HG03095 (cell line): ENCODE measurements around the gene MN1.

Experiments used
- ATAC-seq: cut with Tn5 transposase; IDR thresholded peaks from one replicate; pipeline ENCODE4 v1.9.1; 2021; ENCODE audit warnings: moderate library complexity; ENCODE audit not compliant: unreplicated experiment

Gene MN1

DNA sequence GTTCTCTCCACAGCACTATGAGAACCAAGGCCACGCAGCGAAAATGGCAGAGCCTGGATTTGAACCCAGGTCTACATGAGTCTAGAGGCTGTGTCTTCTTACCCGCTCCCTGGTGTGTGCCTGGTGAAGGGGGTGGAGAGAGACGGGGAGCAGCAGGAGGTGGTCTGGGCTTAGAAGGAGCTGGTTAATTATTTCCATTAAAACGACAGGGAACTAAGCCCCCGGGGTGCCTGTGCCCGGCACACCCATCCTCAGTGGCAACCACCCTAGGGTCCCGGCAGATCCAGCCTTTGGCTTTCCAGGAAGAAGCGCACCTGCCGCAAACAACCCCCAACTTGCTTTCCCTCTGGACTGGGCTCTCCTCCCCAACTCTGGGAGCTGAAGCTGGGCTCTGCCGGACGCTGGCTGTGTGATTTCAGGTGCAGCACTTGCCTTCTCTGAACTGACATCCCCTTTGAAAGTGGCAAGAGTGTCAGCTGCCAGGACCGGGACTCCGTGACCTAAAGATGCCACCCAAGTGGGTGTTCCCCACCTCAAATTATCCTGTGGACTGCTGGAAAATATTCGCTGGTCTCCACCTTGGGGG lies 35.8 kb downstream of the MN1 start:
- ATAC-seq = no peak

DNA sequence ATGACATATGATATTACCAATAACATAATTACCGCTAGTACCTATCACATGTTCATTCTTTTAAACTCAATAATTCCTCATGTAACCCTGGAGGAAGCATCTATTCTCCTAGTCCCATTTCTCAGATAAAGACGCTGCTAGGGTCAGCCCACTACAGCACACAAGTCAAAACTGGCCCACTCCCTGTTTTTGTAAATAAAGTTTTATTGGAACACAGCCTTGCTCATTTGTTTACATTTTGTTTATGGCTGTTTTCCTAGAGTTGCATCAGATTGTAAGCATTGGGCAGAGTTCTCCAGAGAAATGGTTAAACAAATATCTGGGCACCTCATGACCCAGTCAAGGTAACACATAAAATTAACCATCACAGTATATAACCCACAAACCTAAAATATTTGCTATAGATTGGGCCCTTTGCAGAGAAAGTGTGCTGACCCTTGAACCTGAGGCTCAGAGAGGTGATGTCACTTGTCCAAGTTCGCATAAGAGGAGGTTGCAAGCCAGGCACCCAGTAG lies 36.8 kb downstream of the MN1 start:
- ATAC-seq = no peak

DNA sequence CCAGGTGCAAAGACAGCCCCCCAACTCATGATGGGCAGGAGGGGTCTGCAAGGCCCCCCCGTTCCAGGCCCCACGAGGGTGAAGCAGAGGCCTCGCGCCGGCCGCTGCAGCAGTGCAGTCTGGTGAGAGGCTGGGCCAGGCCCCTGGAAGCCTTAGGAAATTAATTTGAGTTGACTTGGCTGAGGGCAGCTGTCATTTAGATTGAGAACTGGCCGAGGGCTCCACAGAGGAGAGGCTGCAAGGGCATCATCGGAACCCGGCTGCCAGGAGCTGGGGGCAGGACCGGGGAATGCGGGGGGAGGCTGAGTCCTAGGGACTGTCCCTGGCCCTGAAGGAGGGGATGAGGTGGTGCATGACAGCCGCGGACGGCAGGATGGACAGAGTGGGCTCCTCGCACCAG lies 39.9 kb downstream of the MN1 start:
- ATAC-seq = no peak

DNA sequence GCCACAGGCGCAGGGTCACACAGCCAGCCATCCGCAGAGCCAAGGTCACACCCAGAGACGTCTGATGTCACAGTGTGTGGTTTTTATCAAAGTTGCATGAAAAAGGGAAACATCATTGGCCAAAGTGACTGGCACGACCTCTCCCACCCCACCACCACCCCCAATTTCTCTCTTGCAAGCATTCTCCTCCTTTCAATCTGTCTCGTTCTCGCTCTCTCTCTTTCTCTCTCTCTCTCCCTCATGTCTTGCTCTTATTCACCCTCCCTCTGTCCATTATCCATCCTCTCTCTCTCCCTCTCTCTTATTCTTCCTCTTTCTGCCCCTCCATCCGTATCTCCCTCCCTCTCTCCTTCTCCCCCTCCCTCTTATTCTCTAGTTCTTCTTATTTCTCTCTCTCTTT lies 40.6 kb downstream of the MN1 start:
- no peak for ATAC-seq

DNA sequence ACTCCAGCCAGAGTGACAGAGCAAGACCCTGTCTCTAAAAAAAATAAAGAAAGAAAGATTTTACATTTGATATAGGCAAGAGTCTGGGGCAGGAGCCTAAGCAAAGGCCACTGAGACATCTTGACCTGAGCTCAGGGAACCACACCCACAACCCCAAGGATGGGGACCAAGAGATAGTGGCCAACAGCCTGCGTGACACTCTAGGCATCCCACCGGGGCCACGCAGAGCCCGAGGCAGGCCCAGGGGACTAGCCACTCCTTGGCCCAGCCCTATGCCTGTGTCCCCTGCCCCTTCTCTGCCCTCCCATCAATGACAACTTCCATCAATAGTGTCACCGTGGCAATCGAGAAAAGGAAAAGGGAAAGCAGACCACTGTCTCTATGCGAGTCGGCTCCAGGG lies 41.1 kb downstream of the MN1 start:
- ATAC-seq = no peak

DNA sequence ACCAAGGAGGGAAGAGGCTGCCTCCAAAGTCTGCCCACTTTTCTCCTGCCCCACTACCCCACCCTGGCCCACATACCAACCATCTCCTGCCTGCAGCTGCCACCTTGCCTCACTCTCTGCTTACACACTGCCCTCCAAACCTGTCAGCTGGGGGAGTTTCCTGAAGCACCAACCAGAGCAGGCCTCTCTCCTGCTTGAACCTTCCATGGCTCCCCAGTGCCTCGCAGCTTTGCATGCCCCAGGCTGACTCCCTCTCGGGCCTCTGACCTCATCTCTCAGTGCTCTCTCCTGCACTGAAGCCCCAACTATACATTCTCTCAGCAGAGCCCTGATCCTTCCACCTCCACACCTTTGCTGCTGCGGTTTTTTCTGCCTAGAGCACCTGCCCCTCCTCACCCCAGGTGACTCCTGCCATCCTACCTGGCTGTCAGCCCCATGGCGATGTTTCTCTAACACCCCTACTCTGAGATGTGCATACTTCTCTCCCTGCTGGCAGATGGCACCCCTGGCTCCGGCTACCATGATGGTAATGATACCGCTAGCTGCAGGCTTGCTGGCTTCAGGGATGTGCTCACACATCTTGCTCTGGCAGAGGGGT lies 43.5 kb downstream of the MN1 start:
- no peak for ATAC-seq

DNA sequence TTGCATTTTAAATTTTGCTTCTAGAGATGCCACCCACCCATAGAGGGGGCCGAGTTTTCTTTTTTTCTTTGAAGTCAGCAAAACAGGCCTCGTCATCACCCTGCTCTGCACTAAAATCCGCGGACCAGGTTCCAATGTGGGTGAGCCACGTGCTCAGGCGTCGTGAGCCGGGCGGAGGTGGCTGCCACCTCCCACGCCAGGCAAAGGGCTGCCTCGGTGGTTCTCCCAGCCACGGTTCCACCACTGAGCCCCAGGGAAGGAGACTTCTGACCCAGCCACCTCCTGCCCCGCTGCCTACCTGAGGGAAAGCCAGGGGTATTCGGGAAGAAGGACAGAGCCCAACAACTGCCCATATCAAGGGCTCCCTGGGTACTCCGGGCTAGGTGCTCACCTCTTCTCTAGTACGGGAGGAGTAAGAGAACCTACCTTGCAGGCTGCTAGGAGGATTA lies 45.3 kb downstream of the MN1 start:
- no peak for ATAC-seq

DNA sequence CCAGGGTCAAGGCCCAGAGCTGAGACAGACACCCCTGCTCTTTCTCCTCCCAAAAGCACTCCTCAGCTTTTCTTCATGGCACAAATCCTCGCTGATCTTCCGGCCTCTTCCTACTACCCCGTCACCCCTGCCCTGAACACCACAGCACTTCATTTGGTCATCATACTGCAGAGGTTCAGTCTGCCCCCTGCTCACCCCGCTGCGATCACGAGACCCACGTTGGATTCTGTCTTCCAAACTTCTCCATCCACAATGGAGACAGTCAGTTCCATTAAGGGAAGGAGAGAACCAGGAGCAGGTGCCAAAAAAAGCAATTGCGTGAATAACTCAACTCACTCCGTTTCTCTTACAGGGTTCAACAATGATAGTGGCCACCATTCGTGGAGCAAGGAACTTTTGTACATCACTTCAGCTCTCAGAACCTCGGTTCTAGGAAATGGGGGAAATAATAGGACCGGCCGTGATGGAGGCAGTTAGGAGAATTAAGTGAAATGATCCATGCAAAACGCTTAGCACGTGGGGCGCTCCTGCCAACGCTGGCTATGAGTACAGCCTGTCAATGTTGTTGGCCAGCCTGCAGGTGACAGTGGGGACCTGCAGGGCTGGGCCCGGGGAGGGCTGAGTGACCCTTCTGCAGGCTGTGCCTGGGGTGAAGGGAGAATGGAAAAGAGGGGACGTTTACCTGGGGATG lies 45.9 kb downstream of the MN1 start:
- ATAC-seq = no peak

DNA sequence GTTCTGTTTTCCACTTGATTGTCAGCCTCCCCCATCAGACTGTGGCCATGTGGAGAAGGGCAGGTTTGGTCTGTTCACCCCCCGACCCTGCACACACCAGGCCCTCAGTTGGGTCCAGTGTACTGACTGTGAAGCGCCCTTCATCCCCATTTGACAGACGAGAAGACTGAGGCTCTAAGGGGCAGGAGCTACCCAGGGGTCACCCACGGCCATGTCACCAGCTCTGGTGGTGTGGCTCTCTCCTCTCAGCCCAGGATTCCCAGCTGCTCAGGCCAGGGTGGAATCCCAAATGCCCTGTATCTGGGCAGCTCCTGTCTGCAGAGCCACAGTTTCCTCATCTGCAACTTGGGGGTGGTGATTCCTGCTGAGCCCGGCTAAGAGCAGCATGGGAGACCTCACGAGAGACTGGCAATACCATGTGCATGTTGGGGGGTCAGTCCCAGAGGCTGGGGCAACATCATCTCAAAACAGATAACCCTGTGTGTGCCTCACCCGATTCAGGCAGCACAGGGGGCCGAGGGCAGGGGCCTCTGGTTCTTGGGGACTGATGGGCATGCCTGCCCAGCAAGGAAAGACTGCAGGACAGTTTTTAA lies 46.6 kb downstream of the MN1 start:
- ATAC-seq = no peak

DNA sequence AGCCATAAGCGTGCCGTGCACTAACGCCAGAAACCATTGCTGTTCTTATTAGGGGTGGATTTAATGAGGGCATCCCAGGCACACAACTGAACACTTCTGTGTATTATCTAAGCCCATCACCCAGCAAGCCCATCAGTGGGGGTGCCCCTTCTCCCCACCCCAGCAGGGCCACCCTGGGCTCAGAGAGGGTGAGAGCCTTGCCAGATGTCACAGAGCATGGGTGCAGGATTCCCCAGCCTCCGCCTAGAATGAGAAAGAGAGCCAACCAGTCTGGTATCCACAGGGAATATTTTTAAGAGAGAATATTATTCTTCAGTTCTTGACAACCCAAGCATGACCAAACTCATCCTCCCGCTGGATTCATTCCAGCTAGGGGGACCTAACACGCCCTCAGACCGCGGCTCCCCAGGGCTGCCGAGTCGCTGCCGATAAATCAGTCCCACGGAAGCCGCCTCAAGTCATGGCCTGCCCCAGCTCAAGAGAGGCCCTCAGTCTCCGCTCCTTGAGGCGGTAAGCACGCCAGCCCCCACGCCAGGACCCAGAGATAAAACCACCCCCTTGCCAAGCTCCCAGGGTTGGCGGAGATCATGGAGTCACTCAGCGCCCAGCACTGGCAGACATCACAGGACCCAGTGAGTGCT lies 47.2 kb downstream of the MN1 start:
- no peak for ATAC-seq

DNA sequence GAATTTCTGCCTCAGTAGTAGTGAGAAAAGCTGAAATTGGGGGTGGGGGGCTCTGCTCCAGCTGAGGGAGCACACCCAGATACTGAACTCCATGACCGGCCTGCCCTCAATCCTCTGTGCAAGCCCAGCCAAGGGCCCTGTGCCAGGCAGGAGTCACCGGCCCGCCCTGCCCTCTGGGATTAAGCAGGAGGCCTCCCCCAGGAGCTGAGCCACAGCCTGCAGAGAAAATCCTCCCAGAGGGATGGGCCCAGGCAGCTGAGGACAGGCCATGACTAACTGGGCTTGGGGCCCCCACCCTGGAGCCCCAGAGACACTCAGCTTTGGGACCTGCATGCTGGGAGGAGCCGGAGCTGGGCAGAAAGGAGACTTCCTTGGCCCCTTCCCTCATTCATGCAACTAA lies 48.8 kb downstream of the MN1 start:
- no peak for ATAC-seq

DNA sequence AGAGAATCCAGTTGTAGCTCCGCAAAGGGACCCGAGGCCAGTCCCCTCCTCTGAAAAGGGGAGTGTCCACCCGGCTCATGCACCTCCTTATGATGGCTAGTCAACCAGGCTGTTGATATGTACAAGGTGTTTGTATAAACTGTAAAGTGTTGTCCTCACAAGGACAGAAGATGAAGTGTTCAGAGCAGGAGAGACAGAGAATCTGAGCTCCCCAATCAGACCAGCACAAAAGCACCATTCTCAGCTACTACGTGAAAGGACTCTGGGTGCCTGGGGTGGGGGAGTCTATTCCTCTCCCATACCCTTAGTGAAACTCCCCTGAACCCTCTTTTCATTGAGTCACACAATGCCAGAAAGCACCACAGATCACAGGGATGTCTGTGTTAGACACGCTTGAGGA lies 49.4 kb downstream of the MN1 start:
- ATAC-seq = no peak

DNA sequence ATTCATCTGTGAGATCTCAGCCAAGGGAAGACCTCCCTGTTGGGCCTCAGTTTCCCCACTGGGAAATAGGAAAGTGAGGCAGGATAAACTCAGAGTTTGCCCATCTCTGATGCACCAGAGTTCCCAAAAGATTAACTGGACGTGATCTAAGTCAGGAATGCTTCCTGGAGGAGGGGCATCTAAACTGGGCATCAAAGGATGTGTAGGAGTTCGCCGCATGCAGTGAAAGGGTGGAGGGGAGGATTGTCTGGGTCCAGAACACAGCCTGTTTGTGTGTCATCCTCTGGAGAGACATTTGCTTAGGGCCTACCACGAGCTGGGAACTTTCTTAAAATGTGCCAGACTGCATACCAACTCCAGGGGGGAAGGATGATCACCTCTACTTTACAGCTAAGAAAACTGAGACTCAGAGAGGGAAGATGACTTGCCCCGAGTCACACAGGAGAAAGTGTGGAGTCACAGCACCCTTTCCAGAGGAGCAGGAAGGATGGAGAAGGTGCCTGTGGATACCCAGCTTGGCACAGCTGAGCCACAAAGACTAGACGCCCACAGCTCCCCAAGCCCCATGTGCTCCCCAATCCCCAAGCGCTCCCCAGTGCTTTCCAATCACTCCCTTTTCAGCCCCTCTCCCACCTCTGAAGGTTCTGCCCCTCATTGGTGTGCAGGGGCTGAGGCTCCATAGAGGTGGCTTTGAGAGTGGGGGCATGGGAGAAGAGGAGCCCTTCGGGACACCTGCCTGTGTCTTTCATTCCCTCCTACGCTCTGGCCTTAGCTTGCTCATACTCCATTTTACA lies 50.1 kb downstream of the MN1 start:
- ATAC-seq = no peak

DNA sequence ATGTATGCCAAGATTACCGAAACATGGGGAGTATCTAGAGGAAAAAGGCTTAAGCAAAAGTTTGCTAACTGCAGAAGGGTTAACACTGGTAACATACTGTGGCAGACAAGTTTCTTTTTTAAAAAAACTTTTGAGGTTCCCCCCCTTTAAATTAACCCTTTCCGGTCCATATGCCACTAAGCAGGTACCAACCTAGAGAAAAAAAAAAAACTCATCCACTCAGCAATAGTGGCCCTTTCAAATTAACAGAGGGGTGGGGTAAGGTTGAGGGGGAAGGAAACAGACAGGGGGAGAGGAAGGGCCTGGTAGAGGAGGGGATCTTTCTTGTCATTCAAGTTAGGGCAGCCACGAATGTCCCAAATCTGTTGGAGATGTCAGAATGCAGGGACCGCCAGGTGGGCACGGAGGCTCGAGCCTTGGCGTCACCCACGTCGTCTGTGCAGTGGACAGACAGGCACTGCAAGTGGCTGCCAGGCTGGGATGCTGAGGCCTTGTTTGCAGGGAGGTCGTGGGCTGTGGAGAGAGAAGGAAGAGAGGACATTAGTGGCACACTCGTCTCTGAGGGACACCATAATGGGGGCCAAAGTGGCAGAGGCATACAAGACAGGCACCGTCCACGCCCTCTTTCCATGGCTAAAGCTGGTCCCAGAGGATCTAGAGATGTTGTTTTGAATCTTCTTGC lies 50.8 kb downstream of the MN1 start:
- no peak for ATAC-seq

DNA sequence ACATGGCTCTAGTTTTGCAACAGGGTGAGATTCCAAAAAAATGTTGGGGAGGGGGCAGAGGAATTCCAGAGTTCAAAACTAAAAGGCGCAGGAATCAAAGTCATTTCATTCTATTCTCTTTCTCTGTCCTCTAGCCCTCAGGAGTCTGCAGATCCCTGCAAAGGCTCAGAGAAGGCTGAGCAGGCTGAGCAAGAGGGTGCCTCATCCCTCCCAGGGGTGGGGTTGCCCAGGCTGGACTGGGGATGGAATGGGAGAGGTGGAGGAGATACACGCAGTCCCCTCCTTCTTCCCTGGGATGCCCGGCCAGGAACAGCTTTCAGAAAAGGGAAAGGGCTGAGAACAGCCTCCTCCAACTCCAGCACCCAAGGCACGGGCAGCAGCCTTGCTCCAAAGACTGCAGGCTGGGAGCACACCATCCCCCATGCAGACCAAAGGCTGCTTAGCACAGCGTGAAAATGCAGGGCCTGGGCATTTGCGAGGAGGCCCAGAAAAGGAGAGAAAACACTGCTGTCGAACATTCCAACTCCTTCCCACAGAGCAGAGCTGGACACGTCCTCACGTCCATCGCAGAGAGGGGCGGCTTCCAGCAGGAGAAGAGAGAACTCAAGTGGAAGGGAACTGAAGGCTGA lies 51.8 kb downstream of the MN1 start:
- no peak for ATAC-seq

DNA sequence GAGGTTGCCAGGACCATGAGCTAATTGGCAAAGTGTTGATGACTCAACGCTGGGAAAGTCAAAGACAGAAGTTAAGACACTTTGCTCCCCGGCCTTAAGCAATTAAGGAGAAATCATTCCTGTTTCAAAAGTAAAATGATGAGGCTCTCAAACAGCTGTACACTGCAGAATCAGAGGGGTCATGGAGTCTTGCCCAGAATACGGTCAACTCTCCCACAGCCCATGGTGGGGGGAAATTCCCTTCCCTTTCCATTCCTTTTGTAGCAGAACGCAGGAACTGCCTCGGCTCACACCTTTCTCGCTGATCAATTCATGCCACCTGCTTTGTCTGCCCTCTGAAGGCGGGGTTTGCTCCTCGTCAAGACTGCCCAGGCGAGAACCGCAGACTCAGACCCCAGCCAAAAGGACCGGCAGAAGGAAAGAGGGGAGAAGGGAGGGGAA lies 52.8 kb downstream of the MN1 start:
- ATAC-seq = no peak

DNA sequence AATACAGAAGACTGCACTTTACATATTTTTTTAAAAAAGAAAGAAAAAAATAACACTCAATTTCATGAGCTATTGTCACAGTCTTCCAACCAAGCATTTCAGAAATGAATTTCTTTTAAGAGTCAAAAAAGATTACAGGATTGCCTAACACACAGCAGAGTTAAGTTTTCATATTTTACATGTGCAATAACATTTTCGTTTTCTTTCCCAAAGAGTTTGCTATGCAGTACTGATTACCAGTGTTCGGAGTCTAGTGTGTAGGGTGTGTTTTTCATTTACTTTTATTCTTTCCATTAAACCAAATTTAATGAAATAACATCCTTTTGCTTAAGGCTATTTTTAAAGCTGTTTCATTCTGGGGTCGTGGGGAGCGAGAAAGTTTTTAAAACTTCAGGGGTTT lies 53.2 kb downstream of the MN1 start:
- no peak for ATAC-seq

DNA sequence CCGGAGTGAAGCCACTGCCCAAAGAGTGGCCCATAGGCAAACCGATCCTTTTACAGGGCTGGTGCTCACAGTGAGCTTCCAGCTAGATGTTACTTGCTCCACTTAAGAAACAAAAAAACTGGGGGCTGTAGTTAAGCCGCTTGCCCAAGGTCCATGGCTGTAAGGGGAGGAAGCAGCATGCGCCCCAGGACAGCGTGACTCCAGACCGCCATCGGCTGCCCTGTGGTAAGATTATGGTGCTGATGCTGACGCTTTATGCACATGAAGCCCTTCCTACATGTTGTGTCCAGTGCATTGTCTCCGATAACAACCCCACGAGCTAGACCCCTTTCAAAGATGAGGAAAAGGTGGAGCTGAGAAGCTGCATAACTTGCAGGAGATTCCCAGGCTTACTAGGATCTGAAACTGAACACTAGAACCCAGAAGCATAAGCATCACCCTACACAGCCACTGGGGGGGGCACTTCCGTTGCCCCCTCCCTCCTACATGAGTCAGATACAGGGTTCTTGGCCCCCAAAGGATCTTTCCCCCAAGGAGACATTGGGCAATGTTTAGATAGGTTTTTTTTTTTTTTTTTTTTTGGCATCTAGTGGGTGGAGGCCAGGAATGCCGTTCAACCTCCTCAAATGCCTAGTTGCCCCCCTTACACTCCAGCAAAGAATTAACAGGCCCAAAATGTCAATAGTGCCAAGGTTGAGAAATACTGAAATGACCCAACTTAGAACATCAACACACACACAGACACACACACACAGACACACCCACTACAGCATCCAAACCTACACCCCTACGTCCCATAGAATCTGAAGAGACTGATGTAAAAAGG lies 53.9 kb downstream of the MN1 start:
- no peak for ATAC-seq

DNA sequence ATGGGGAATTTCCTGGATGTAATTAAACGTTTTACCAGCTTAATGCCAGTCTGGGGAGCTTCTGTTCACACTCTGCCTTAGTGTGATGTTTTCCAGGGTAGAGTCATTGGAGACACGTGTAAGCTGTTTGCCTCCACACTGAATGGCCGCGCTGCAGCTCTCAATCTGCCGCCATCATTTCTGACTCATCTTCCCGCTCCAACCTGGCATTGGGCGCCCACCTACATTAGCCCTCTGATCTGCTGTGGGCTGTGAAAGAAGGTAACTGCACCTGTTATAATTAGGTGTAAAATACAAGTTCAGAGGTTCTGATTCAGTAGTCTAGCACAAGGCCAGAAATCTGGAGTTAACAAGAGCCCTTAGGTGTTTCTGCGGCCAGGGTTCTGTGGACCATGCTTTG lies 54.6 kb downstream of the MN1 start:
- ATAC-seq = no peak
